Measurements from ENCODE around the gene GPR141. TPM values are rescaled to one million over a fixed set of nuclear protein-coding genes. Genes with fewer than 3 reads are reported as not detected.
A peak's percentile ranks its signal among the peaks of the same experiment; 100 is the strongest.
"Not testable (repeated sequence)": the region's sequence is repeated elsewhere in the genome, so short reads cannot be mapped to it uniquely, and the experiment has no call there.

Gene GPR141
- total RNA-seq, 1 donor from 2014 or later = 1.7 TPM

DNA sequence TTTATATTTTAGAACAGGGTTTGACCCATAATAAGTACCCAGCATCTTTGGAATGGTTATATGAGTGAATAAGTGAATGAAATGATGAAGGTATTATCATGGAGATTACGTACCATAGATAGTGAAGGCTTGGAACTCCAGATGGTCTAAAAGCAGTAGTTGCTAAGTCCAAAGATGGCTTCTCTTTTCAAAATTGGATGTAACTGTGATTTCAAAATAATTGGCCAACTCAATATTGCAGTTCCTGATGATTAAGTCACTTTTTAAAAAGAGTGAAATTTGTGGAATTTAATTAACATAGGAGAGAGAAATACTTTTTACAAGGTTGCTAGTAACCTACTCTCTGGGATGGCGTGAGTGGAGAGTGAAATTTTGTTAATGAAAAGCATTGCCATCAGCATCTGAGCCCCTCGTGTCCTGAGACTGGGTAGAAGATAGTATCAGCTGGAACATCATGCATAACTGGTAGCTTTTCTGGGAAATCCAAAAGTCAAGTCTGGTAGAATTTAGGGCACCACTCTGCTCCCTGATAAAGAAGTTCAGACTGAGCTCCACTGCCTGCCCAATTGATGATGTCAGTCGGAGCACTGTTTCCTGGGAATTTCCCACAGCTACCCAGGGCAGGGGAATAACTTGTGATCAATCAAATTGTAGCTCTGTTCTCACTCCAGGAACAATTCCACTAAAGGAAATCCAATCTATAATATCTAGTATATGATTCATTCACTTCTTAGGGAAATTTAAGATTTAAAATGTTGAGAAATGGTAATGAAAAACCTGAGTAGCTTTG, 3.2 kb downstream of the GPR141 start:
- no peak for DNase-seq

- DNase-seq = no peak
Observed at GRCh38 chr7:37690206-37690605, 6.6 kb downstream of the GPR141 start.

GRCh38 chr7:37694208-37695094, 10.9 kb downstream of the GPR141 start:
- DNase-seq = no peak

DNA sequence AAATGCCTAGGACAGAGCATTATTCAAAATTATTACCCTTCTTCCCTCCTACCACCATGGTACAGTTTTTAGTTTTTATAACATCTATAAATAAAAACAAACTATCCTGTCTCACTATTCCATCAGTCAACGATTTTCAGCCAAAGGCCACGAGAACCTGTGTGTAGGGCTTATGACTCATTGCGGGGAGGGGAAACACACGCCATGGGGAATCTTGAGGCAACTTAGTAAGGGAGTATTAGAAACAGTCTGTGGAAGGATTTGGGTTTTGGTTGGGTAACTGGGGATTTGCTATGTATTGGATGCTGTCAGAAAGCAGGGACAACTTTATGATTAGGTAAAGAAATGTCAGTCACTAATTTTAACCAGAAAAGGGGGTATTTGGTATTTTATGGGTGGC, 14.7 kb downstream of the GPR141 start:
- DNase-seq = no peak

DNA sequence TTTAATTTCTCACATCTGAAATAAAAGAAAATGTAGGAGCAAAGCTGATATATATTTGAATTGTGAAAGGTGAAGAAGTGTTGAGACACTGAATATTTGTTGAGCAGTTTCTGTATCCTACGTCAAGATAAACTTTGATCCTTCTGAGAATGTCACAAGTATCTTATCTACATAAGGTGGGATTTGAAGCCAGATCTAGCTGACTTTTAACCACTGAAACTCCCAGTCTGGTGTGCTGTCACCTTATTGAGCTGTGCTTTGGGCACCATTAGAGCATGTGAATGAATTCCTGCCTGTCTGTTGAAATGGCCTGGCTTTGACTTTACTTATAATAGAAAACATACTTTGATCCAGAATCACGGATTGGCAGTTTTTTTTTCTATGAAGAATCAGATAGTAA, 15.2 kb downstream of the GPR141 start:
- DNase-seq = no peak

- DNase-seq = peak; percentile 45
Observed at GRCh38 chr7:37701769-37702168, 18.2 kb downstream of the GPR141 start.

GRCh38 chr7:37703361-37703760, 19.8 kb downstream of the GPR141 start:
- no peak for DNase-seq

DNA sequence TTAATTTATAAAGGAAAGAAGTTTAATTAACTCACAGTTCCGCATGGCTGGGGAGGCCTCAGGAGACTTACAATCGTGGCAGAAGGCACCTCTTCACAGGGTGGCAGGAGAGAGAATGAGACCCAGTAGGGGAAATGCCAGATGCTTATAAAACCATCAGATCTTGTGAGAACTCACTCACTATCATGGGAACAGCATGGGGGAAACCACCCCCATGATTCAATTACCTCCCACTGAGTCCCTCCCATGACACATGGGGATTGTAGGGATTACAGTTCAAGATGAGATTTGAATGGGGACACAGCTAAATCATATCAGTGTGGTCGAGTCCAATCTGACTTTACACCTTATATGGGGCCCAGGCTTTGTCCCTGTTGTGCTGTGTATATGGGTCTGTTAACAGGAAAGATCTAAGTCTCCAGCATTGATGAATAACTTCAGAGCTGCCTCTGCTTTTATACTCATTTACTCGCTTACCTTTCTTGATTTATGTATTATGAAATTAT, 20.8 kb downstream of the GPR141 start:
- DNase-seq = not testable (repeated sequence)

GRCh38 chr7:37705976-37706375, 22.4 kb downstream of the GPR141 start:
- no peak for DNase-seq

DNA sequence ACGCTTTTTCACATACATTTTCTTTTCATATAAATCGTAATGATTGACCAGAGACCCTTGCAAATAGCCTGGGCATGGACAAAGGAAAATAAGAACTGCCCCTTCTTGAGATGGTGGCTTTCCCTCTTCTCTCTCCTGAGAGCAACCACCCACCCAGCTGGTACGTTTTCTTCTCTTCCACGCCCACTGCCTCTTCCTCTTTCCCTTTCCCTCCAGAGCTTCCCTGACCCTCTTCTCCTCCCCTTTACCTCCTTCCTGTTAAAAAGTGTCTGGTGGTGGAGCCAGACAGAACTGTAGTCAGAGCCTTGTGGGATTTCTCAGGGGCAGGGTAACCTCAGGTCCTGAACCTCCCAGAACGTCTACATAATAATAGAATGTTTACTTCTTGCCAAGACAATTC, 23.2 kb downstream of the GPR141 start:
- DNase-seq = no peak

GRCh38 chr7:37707754-37708485, 24.4 kb downstream of the GPR141 start:
- DNase-seq = peak; percentile 27

DNA sequence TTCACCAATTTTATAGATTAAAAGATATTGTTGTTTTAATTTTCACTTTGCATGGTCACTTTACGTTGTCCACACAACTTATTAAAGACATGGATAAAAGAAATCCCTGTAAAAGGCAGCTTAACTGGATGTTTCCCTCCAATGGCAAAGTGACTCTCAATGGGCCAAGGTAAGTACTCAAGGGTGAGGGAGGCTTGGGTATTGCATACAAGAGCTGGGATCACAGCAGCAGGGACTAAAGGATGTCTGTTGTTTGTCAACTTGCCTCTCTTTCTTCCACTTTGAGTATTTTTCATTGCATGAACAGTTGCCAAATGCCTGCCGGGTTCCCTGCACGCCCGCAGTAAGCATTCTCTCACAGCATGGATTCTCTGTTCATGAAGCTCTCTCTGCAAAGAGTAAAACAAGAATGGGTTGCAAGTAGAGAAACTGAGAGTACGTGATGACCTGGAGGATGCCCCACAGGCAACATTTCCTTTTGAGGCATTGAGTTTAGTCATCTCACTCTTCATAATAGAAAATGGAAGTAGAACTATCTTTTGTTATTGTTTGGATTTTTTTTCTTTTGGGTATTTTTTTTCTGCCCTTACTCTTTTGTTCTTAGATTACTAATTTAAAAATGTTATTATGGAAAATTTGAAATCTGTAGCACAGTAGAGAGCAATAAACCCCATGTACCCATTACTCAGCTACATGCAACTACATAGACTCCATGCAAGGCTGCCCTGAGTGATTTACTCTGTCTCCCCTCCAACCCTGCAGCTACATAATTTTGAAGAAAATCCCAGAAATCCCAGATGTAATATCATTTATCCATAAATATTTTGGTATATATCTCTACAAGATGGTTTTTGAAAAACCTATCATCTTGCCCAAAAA, 26.3 kb downstream of the GPR141 start:
- no peak for DNase-seq

- DNase-seq = no peak
Observed at GRCh38 chr7:37713613-37714012, 30.0 kb downstream of the GPR141 start.

DNA sequence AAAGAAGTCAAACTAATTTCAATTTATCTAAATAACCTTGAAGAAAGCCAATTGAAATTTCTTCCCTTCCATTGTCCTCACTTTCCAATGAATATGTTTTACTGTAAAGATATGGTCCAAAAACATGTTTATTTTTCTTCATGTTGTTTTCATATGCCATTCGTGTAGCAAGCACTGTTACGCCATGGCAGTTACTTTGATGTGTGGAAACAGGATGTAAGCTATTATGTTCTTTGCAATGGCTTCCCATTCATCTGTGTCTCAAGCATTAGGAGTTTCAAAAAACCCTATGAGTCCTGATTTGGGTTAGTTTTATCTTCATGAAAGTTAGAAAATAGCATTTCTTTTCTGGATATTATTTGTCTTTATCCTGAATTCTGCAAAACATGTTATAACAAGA, 31.0 kb downstream of the GPR141 start:
- no peak for DNase-seq

DNA sequence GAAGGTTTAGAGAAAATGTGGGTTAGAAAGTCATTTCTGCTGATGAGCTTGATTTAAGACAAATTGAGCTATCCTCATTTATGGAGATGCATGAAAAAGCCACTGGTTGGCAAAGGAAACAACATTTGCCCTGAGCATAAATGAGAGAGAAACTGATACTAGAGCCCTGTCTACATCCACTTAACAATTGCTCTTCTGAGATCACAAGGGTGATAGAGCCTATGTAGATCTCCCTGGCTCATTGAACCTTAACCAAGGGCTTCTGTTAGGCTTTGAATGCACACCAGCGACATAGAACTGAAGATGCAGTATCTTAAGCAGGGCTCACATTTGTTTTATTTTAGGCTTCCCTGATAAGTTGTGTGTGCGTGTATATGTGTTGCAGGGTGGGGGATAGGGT, 35.0 kb downstream of the GPR141 start:
- DNase-seq = no peak

DNA sequence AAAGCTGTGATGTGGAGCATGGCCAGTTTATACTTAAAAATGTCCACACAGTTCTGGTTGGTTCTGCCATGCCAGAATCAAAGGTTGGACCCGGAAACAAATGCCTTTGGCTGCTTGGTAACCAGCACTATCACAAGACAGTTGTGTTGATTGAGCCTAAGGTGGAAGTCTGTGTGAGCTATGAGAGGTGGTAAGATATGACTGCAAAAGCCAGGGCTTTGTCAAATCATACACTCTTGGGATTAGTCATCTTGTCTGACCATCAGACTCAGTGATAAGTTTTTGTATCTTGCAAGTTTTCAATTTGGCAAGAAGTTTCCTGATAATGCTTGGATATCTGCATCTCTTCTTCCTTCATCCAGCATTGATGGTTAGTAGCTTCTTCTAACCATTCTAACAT, 35.5 kb downstream of the GPR141 start:
- no peak for DNase-seq

GRCh38 chr7:37724732-37725131, 41.2 kb downstream of the GPR141 start:
- DNase-seq = no peak

GRCh38 chr7:37726016-37726415, 42.5 kb downstream of the GPR141 start:
- DNase-seq = no peak

GRCh38 chr7:37728747-37729146, 45.2 kb downstream of the GPR141 start:
- DNase-seq = no peak

- no peak for DNase-seq
Observed at GRCh38 chr7:37729181-37729580, 45.6 kb downstream of the GPR141 start.

GRCh38 chr7:37730501-37730900, 46.9 kb downstream of the GPR141 start:
- DNase-seq = peak; percentile 45

DNA sequence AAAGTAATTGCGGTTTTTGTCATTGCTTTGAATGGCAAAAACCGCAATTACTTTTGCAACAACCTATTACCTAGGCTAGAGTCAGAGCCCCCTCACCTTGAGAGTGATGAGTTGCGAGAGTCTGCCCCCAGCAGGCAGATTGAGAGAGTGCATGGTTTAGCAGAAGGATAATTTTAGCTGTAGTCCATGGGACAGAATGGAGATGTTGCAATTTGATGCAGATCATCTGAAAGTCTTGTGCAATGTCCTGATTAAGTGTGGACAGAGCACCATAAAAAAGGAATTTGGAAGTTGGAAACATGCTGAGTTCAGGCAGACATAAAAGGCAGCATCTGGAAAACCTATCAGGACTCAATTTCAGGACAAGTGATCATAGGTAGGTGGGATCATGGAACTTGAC, 48.7 kb downstream of the GPR141 start:
- peak; percentile 39 for DNase-seq
